Measurements from ENCODE around the gene ZC3H10.

ZC3H10 gene

DNA sequence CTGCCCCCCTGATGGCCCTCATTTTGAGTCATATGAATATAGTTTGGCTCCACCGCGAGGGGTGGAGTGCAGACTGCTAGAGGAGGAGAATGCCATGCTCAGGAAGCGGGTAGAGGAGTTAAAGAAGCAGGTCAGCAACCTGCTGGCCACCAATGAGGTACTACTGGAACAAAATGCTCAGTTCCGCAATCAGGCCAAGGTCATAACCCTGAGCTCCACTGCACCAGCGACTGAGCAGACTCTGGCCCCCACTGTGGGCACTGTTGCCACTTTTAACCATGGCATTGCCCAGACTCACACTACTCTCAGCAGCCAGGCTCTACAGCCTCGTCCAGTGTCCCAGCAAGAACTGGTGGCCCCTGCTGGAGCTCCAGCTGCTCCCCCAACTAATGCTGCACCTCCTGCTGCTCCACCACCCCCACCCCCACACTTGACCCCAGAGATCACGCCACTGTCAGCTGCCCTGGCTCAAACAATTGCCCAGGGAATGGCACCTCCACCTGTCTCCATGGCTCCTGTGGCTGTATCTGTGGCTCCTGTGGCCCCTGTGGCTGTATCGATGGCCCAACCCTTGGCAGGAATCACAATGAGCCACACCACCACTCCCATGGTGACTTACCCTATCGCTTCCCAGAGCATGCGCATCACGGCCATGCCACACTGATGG is 3.3 kb downstream of the ZC3H10 start:
- Histone ChIP-seq H3K9me3 (ENCODE audit: insufficient read depth, low read length) (no peaks in the 10 kb centered on the region), H3K9ac (ENCODE audit: low read length) (no peak overlapping the region), H3K27ac (ENCODE audit: low read depth, low read length) (no peak overlapping the region), H3K79me2 (ENCODE audit: insufficient read depth, low read length) (peaks cover 21% of the 10 kb centered on the region), H3K27me3 (ENCODE audit: low read length) (no peaks in the 10 kb centered on the region), H3K4me3 (ENCODE audit: insufficient read depth, low read length, poor library complexity, severe bottlenecking) (no peak overlapping the region), H3K9me2 (replicated peaks; ENCODE audit: insufficient read depth, low read length) (no peaks in the 10 kb centered on the region), H3K4me2 (ENCODE audit: low read depth, low read length, poor library complexity, severe bottlenecking) (no peak overlapping the region), H4K20me1 (ENCODE audit: low read depth, low read length) (no peaks in the 10 kb centered on the region), H3F3A (ENCODE audit: insufficient read depth) (peaks cover 31% of the 10 kb centered on the region), H3K36me3 (ENCODE audit: low read length) (peaks cover 5% of the 10 kb centered on the region; the same call in 1 of the 2 replicates), H2AFZ (ENCODE audit: low read depth, low read length, severe bottlenecking) (no peak overlapping the region)
- no peak for TF ChIP-seq CTCF (IDR thresholded peaks at IDR 0.05; ENCODE audit: insufficient read depth, low read length, poor library complexity, severe bottlenecking)
- no peak for TF ChIP-seq EZH2phosphoT487 (conservative IDR thresholded peaks at IDR 0.05; ENCODE audit: low read length)

DNA sequence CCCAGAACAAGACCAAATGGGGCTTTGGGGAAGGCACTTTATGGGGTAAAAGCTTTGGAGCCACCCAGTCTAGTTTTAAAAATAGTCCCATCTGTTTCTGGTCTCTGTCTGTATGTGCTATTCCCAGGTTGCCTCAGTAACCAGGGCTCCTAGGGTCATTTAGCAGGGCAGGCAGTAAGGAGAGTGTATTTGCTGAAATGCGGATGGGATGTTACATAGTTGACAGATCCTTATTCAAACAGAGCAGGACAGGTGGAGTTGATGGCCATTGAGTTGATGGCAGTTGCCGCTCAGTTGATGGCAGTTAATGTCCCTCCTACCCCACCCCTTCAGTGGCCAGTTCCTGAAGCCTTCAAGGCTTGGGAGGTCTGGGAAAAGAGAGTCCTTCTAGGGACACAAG is 4.6 kb downstream of the ZC3H10 start:
- Histone ChIP-seq H4K20me1 (ENCODE audit: low read depth, low read length) (no peaks in the 10 kb centered on the region), H3K9me3 (ENCODE audit: insufficient read depth, low read length) (no peaks in the 10 kb centered on the region), H3K27ac (ENCODE audit: low read depth, low read length) (no peak overlapping the region), H3K9me2 (replicated peaks; ENCODE audit: insufficient read depth, low read length) (no peaks in the 10 kb centered on the region), H3K4me2 (ENCODE audit: low read depth, low read length, poor library complexity, severe bottlenecking) (no peak overlapping the region), H2AFZ (ENCODE audit: low read depth, low read length, severe bottlenecking) (no peak overlapping the region), H3F3A (ENCODE audit: insufficient read depth) (peaks cover 32% of the 10 kb centered on the region), H3K9ac (ENCODE audit: low read length) (no peak overlapping the region), H3K36me3 (ENCODE audit: low read length) (no peaks in the 10 kb centered on the region), H3K79me2 (ENCODE audit: insufficient read depth, low read length) (peaks cover 12% of the 10 kb centered on the region), H3K4me3 (ENCODE audit: insufficient read depth, low read length, poor library complexity, severe bottlenecking) (no peak overlapping the region), H3K27me3 (ENCODE audit: low read length) (no peaks in the 10 kb centered on the region)
- no peak for TF ChIP-seq CTCF (IDR thresholded peaks at IDR 0.05; ENCODE audit: insufficient read depth, low read length, poor library complexity, severe bottlenecking)

DNA sequence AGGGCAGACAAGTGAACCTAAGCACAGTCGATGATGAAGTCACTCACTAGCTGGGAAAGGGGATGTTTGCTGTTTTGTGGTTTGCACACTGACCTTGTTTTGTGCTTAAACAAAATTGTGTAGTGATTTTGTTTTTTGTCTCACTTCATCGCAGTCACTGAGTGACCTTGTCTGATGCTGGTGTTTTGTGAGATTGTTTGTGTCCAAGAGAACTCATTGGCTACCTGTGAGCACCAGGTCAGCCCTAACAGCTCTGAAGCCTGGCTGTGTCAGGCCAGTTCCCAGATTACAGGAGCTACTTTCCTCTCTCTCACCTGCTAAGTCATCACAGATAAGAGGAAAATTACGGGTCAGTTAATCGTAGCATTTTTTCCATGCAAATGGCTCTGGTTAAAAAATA is 6.1 kb downstream of the ZC3H10 start:
- Histone ChIP-seq H3K4me3 (ENCODE audit: insufficient read depth, low read length, poor library complexity, severe bottlenecking) (no peak overlapping the region), H3K4me2 (ENCODE audit: low read depth, low read length, poor library complexity, severe bottlenecking) (no peak overlapping the region), H3K27me3 (ENCODE audit: low read length) (no peaks in the 10 kb centered on the region), H3K36me3 (ENCODE audit: low read length) (no peaks in the 10 kb centered on the region), H2AFZ (ENCODE audit: low read depth, low read length, severe bottlenecking) (no peak overlapping the region), H4K20me1 (ENCODE audit: low read depth, low read length) (no peaks in the 10 kb centered on the region), H3F3A (ENCODE audit: insufficient read depth) (peaks cover 25% of the 10 kb centered on the region), H3K27ac (ENCODE audit: low read depth, low read length) (peak overlapping the region; percentile 27; the same call in 1 of the 2 replicates), H3K9ac (ENCODE audit: low read length) (0 out of 2 replicates have a peak overlapping the region, but pooled peaks have one; percentile 7), H3K79me2 (ENCODE audit: insufficient read depth, low read length) (peaks cover 15% of the 10 kb centered on the region), H3K9me2 (replicated peaks; ENCODE audit: insufficient read depth, low read length) (no peaks in the 10 kb centered on the region), H3K9me3 (ENCODE audit: insufficient read depth, low read length) (no peaks in the 10 kb centered on the region)
- no peak for TF ChIP-seq EZH2phosphoT487 (conservative IDR thresholded peaks at IDR 0.05; ENCODE audit: low read length)
- no peak for TF ChIP-seq CTCF (IDR thresholded peaks at IDR 0.05; ENCODE audit: insufficient read depth, low read length, poor library complexity, severe bottlenecking)
